WI38 (cell line): ENCODE data around the gene ZC3HAV1L.
"Not testable (repeated sequence)": the region's sequence is repeated elsewhere in the genome, so short reads cannot be mapped to it uniquely, and the experiment has no call there.

Source experiments
- H3K4me3 ChIP-seq: 2 replicates; pipeline ENCODE4 v1.5.1; 2011; ENCODE audit warnings: low read depth, mild to moderate bottlenecking, control low read depth, low read length
- CTCF ChIP-seq: IDR thresholded peaks from 2 replicates; pipeline ENCODE4 v1.5.1; 2012; ENCODE audit warnings: low read depth, mild to moderate bottlenecking, control low read depth, low read length

Gene ZC3HAV1L

GRCh38 chr7:138981332-138982203 lies 54.3 kb downstream of the ZC3HAV1L start, which contains the start of gene KIAA1549:
TSS of gene KIAA1549 (minus strand) at chr7:138981389. CDS start at chr7:138981269, 120 bp downstream.
- H3K4me3 ChIP-seq = peak within 1 kb of the TSS; percentile 61
- TF ChIP-seq CTCF = no peak

- peak overlapping the region; percentile 61 for H3K4me3 ChIP-seq
- no peak for TF ChIP-seq CTCF
Observed at GRCh38 chr7:138980563-138981291, 55.1 kb downstream of the ZC3HAV1L start.

- TF ChIP-seq CTCF = no peak
- H3K4me3 ChIP-seq = peak overlapping the region; percentile 61
Observed at GRCh38 chr7:138979988-138980562, 55.8 kb downstream of the ZC3HAV1L start.

GRCh38 chr7:138979226-138979979 lies 56.4 kb downstream of the ZC3HAV1L start:
- TF ChIP-seq CTCF = no peak
- no peak overlapping the region; the same call in 1 of the 2 replicates for H3K4me3 ChIP-seq

GRCh38 chr7:138978541-138979184 lies 57.2 kb downstream of the ZC3HAV1L start:
- TF ChIP-seq CTCF = no peak
- H3K4me3 ChIP-seq = no peak overlapping the region

GRCh38 chr7:138976161-138976560 lies 59.7 kb downstream of the ZC3HAV1L start:
- not testable (repeated sequence) for H3K4me3 ChIP-seq
